HL-60/S4 treated with retinoic acid at 250 ng/mL for 4 days and 3 days (cell line): ENCODE data around the gene FMO4.
"Not testable (repeated sequence)": the region's sequence is repeated elsewhere in the genome, so short reads cannot be mapped to it uniquely, and the experiment has no call there.

Source experiments
- in situ Hi-C: fragments of 300-500 bp; cut with MboI; formaldehyde crosslinking; loops from 2 replicates; pipeline ENCODE4 v1.7.0; 2022; ENCODE audit warnings: low sequenced_read_pairs

Gene FMO4

GRCh38 chr1:171334024-171334640 is 20.1 kb downstream of the FMO4 start:
- in situ Hi-C loops = no loop called here

GRCh38 chr1:171335964-171336363 is 22.0 kb downstream of the FMO4 start:
- in situ Hi-C loops = no loop called here

- in situ Hi-C loops = not testable (repeated sequence)
Observed at GRCh38 chr1:171339345-171339744, 25.4 kb downstream of the FMO4 start.

GRCh38 chr1:171343727-171344472 is 29.9 kb downstream of the FMO4 start:
- in situ Hi-C loops = no loop called here

GRCh38 chr1:171344473-171344820 is 30.5 kb downstream of the FMO4 start:
- in situ Hi-C loops = no loop called here

GRCh38 chr1:171345536-171345935 is 31.6 kb downstream of the FMO4 start:
- in situ Hi-C loops = no loop called here

GRCh38 chr1:171346881-171347280 is 32.9 kb downstream of the FMO4 start:
- in situ Hi-C loops = no loop called here

GRCh38 chr1:171350594-171350993 is 36.6 kb downstream of the FMO4 start:
- in situ Hi-C loops = no loop called here

GRCh38 chr1:171351961-171352360 is 38.0 kb downstream of the FMO4 start:
- in situ Hi-C loops = no loop called here

- in situ Hi-C loops = no loop called here
Observed at GRCh38 chr1:171352554-171352953, 38.6 kb downstream of the FMO4 start.

GRCh38 chr1:171355727-171356126 is 41.7 kb downstream of the FMO4 start:
- in situ Hi-C loops = no loop called here

- in situ Hi-C loops = no loop called here
Observed at GRCh38 chr1:171357179-171357578, 43.2 kb downstream of the FMO4 start.

- in situ Hi-C loops = not testable (repeated sequence)
Observed at GRCh38 chr1:171359355-171359648, 45.3 kb downstream of the FMO4 start.

- in situ Hi-C loops = not testable (repeated sequence)
Observed at GRCh38 chr1:171359731-171360527, 45.9 kb downstream of the FMO4 start.

GRCh38 chr1:171366085-171366484 is 52.1 kb downstream of the FMO4 start:
- in situ Hi-C loops = no loop called here

- in situ Hi-C loops = no loop called here
Observed at GRCh38 chr1:171366816-171367215, 52.8 kb downstream of the FMO4 start.

- in situ Hi-C loops = no loop called here
Observed at GRCh38 chr1:171367436-171367835, 53.5 kb downstream of the FMO4 start.

GRCh38 chr1:171372418-171373084 is 58.6 kb downstream of the FMO4 start:
- in situ Hi-C loops = no loop called here

- in situ Hi-C loops = not testable (repeated sequence)
Observed at GRCh38 chr1:171373357-171374122, 59.6 kb downstream of the FMO4 start.

- in situ Hi-C loops = no loop called here
Observed at GRCh38 chr1:171379846-171380245, 65.9 kb downstream of the FMO4 start.

- in situ Hi-C loops = no loop called here
Observed at GRCh38 chr1:171381866-171382210, 67.9 kb downstream of the FMO4 start.
